GM21717 (cell line): Measurements from ENCODE around the gene ITGB2.
"Not testable (repeated sequence)": the region's sequence is repeated elsewhere in the genome, so short reads cannot be mapped to it uniquely, and the experiment has no call there.

Experiments
- ATAC-seq: cut with Tn5 transposase; IDR thresholded peaks from one replicate; pipeline ENCODE4 v1.9.1; 2021; ENCODE audit warnings: mild to moderate bottlenecking, moderate library complexity; ENCODE audit not compliant: unreplicated experiment

ITGB2 gene

DNA sequence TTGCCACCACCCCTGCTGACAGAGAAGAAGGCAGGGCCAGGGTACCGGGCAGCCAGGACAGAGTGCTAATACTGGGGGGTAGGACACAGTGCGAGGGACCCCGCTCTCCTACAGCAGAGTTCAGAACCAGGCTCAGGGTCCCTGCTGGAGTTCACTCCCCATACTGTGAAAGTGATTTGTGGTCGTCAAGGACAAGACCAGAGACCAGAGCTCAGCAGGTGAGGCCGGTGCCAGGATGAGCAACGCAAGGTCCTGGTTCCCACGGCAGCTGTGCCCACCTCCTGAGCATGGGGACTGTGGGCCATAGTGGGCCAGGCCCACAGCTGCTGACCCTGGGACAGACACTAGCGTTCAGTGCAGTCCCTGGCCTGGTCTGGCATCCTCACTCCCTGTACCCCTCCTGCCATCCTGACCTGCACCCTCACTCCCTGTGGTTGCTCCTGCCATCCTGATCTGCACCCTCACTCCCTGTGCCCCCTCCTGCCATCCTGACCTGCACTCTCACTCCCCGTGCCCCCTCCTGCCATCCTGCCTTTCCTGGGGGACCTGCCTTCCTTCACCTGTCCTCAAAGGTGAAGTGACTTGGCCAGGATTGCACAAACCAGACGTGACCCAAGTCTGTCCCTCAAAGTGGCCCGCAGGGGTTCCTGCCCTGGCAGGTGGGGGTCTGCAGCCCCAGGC is 33.4 kb downstream of the ITGB2 start:
- ATAC-seq, result no peak

DNA sequence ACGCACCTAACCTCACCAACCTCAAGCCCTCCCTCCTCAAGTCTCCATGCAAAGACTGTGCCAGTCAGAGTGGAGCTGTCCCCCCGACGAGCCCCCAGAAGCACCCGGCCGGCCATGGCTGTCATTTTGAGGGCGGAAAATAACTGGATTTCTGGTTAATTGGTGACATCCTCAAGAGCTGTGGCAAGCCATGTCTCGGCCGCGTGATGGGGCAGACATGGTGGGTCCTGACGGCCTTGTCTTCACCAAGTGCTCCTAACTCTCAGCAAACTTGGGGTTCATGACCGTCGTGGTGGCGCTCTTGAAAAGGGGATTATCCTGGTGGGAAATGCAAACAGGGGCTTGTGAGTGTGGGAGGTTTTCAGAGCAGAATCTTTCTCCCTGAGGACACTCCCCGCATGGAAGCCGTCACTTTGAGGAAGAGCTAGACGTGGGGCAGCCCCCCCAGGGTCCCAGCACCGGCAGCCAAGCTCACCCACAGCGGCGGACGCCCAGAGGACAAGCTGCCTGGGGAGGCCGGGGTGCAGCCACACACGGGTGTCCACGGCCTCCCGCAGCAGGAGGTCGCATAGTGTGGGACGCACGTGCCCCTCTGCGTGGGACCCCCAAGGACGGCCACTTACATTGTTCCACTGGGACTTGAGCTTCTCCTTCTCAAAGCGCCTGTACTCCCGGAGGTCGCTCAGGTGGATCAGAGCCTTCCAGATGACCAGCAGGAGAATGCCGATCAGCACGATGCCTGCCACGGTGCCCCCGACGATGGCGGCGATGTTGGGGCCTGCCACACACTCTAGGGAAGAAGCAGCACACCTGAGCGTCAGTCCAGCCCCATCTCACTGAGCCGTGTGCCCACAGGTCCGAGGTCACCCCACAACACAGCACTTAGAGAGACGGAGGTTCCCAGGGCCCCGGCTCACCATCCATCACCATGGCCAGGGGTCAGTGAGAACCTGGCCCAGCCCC is 34.3 kb downstream of the ITGB2 start:
- no peak for ATAC-seq

DNA sequence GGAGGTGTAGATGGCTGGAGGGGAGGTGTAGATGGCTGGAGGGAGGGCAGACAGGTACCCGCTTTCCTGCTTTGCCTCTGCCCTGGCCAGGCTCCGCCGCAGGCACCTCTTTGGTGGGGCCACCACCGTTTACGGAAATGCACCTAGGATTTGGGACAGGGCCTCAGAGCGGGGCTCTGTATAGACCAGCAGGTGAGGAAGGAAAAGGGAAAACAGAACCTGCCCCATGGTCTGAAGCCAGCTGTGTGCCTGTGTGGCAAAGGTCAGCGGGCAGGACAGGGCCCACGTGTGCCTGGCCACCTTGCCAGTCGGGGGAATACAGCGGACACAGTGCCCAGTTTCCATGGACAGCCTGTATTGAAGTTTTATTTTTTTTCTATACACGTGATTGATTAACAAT is 35.1 kb downstream of the ITGB2 start:
- no peak for ATAC-seq

DNA sequence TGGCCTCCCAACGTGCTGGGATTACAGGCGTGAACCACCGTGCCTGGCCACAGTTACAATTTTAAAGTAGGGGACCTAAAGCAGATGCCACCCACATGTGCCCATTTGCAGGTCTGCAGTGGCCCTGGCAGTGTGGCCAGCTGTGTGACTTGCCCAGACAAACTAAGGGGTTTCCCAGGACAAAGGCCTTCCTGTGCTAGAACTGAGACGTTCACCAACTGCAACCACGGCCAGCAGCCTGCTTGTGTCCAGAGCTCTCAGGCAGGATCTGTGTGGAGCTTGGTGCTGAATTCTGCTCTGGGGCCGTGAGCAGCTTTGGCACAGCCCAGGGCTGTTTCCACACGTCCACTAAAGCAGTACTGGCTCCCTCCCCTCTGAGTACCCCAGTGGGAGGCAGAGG is 36.6 kb downstream of the ITGB2 start:
- ATAC-seq, result no peak

DNA sequence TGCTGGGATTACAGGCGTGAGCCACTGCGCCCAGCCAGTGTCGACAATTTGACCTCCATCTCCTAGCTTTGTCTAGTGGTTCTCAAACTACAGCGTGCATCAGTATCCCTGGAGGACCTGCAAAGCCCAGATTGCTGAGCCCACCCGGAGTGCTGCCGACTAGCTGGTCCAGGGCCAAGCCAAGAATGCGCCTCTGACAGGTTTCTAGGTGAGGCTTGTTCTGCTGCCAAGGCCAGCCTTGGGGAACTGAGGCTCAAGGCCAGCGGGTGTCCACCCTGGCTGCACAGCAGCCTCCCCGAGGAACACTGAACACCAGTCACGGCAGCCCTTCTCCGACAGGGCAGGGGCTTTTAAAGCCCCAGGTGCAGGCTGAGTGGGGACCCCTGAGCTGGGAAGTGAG is 37.4 kb downstream of the ITGB2 start:
- ATAC-seq, result no peak

DNA sequence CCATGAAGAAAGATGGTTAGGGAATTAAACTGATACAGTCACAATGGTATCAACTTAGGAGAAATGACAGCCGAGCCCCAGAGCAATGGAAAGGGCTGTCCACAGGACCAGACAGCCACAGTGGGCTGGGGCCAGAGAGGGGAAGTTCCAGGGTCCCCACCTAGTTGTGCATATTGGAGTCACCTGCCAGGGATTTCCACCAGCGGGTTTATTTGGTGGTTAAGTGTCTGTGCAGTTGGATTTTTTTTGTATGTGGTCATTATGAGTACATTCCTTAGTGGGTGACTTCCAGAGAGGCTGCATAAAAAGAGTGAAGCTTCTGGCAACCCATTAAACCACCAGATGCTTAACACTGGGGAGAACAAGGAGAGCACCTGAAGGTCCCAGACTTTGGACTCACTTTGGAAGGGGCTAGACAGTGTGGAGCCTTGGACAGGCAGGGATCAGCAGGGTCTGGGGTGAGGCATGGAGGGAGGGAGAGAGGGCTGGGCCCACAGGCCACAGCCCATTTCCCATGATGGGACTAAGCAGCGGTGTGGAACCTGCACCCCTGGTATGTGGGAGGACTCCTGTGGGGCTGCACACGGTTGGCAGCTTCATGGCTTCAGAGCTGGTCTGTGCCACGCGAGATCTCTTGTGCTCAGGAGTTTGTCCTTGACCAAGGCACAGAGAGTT is 39.4 kb downstream of the ITGB2 start:
- ATAC-seq, result no peak

DNA sequence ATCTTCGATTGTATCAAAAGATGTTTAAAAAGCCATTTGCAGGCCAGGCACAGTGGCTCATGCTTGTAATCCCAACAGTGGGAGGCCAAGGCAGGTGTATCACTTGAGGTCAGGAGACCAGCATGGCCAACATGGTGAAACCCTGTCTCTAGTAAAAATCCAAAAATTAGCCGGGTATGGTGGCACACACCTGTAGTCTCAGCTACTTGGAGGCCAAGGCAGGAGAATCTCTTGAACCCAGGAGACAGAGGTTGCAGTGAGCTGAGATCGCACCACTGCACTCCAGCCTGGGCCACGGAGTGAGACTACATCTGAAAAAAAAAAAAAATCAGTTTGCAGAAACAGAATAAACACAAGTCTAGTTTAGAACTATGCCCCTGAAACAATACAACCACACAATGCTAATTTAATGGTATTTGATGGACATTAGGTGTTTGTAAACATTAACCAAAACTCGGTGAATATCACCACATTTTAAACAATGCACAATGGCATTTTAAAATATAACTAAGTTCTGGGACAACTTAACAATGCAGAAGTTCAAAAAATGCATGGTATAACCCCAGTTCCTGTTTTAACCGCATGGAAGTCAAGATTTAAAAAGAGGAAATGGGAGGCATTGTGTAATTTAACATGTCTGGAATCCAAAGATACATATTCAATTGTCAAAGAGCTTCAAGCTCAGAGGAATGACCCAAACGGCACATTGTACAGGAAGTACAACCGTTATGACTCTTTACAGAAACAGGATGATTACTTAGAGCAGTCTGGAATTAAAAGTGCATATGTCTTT is 40.1 kb downstream of the ITGB2 start:
- no peak for ATAC-seq

DNA sequence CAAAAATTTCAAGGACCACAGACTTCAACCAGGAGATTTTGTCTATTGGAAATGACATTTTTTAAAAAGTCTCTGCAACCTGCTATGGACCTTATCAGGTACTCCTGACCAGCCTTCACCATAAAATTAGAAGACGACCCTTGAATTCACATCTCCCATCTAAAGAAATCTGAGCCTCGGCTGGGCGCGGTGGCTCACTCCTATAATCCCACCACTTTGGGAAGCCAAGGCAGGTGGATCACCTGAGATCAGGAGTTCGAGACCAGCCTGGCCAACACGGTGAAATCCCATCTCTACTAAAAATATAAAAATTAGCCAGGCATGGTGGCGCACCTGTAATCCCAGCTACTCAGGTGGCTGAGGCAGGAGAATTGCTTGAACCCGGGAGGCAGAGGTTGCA is 41.5 kb downstream of the ITGB2 start:
- ATAC-seq, result not testable (repeated sequence)

DNA sequence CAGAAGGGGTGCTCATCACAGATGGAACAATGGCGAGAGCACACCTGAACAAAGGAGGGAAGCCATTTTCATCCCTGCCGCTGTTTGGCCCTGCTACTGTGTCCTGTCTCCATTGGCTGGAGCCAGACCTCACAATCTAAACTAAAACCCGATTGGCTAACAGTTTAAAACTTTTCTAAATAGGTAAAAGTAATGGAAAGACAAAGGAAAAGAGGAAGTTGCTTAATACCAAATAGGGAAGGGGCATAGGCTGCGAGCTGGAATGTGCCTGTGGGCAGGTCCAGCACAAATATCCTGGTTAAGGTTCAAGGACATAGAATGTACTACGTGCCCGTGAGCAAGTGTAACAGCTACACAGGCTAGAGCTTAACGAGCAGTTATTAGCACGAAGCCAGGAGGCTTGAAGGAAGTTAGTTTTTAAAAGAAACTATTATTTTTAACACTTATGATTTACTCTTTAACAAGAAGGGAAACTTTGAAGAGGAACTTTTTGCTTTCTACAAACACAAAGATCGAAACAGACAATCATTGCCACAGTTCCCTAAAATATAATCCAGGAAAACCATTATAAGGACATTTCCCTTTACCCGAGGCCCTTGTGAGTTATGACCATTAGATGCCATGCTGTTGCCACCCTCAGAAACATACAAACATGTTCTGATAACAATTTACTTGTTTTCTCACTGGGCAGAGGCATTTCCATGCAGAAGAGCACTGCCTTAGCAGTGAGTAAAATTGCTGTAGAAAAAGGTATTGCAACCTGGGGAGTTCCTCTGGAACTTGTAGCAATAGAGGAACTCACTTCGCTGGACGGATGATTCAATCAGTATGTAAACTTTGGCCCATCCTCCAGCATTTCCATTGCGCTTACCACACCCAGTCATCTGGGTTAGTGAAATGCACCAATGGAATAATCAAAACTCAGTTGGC is 42.4 kb downstream of the ITGB2 start:
- ATAC-seq, result no peak

DNA sequence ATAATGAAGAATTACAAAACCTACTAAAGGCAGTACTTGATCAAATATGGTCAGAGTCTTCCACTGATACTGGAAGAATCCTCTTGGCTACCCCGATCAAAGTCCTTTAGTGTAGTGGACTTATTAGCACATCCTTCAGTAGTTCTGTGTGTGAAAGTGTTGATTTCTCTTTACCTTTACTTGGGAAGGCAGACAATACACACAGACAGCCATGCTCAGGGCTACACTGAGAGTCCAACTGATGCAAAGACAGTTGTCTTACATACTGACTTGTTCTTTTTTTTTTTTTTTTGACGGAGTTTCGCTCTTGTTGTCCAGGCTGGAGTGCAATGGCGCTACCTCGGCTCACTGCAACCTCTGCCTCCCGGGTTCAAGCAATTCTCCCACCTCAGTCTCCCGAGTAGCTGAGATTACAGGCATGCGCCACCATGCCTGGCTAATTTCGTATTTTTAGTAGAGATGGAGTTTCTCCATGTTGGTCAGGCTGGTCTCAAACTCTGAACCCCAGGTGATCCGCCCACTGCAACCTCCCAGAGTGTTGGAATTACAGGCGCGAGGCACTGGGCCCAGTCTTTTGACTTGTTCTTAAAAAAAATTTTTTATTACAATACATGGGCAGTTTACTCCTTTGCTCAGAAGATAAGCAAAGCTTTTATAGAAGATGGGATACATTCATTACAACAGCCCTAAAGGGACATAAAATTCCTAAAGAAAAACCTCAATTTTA is 43.7 kb downstream of the ITGB2 start:
- ATAC-seq, result no peak

DNA sequence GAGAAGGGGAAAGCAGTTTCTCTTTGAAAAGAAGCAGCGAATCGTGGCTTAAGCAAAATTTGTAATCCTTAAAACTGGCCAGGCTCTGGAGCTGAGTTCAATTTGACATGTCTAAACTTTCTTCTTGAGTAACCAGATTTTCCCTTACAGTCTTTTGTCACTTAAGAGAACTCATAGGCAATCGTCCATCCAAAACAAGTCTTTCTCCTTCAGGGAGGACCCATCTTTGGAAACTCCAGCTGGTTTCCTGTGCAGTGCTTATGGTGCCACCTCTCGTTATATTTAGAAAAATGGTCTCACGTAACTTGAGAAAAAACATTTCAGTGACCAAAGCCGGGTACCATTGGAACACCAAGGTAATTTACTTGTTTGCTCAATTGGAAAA is 45.4 kb downstream of the ITGB2 start:
- no peak for ATAC-seq

DNA sequence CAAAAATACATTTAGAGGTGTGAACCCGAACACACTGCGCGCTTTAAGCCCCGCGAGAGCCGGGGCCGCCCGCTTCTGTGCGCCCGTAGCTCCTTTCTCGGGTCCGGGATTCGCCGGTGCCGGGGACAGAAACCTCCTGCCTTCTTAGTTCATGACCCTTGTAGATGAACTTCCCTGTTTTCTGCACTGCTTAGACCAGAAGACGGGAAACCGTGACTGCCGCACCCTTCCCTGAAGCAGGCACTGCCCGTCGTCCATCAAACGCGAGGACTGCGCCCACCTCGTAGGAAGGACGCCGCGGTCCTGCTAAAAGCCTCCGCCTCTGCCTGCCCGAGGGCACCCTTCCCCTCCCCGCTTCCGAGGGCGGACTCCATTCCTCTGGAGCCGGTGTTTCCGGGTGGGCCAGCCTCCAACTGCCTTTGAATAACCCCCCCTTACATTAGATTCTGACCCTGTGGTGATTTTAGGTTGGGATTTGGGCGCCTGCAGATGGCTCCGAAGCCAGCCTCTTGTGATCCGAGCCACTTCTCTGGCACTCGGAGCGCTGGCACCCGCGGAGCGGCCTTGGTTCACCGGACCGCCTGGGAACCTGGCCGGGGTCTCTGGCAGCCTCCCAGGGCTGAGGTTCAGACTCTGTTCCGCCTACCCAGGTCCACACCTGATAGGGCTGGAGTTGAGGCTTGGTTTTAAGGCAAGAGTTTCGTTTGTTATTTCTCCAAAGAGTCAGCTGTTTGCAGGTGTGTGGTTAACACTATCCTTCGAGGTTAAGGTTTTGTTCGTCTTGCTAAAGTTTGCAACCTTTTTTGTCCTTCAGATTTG is 46.0 kb downstream of the ITGB2 start:
- ATAC-seq, result no peak

DNA sequence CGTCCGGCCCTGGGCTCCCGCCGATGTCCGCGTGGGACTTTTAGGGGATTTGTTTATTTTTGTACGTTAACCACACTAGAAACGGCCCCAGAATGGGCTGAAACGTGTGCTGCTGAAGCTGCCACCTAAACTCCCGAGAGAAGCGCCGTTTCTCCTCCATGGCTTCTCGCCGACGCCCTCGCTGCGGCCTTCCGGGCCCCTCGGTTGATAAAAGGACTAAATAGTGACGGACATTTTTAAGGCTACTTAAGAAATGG is 46.5 kb downstream of the ITGB2 start:
- peak; percentile 1 for ATAC-seq

DNA sequence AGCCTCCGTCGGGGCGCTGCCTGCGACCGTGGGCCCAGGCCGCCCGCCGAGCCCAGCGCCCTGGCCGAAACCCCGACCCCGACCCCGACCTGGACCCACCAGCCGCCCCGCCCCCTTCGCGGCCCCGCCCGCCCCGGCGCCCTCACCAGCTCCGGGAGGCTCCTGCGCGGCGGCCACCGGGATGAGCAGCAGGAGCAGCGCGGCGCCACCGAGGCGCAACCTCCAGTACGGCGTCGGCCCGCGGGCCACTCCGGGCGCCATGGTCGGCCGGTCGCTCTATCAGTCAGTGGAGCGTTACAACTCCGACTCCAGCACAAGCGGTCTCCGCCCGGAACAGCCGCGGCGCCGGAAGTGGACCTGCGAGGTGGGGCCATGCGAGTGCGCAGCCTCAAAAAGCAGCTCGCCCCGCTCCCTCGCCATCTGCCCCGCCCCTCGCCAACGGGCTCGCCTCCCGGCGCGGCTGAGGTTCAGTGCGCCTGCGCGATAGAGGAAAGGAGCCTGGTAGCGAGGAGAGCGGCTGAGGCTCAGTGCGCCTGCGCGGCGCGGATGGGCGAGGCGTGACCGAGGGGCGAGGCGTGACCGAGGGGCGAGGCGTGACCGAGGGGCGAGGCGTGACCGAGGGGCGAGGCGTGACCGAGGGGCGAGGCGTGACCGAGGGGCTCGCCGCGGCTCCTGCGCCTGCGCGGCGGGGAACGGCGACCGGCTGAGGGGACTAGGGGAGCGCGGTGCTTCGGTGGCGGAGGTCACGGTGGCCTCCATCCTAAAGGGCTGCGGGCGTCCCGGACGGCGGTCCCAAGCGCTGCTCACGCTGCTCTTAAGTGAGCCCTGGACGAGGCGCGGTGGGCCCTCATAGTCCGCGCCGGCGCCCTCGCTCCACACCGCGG is 47.1 kb downstream of the ITGB2 start, which contains the start of gene PTTG1IP:
TSS of gene PTTG1IP (minus strand) at position 335 of the 884 bp plus-strand sequence. CDS start at position 261, 74 bp downstream.
- ATAC-seq, result peak; percentile 59

DNA sequence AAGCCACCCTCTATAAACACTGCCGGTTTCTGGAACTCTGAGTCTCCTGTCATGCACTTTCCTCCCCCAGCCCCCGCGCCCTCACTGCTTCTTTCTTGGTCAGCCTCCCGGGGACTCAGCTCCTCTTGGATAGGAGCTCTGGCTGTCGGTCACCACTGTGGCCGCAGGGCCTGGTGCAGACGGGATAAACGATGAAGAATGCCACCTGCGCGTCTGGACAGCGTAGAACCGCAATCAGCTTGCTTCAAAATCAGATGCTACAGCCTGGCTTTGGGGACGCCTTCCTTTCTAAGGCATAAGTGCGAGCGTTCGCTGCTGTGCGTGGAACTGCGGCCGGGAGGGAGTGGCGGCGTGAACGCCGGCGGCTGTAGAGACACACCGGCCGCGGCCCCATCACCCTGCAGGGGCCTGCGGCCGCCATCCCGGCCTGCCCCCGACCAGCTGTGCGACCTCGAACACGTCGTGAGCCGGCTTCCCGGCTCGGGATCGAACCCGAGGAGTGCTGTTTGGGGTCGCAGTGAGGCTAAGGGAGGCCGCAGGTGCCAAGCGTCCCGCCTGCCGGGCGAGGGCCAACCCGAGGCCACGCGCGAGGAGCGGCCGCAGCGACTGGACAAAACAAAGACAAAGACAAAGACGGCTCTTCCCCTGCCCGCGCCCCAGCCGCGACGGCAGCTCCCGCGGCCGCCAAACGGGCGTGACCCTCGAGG is 47.9 kb downstream of the ITGB2 start:
- ATAC-seq, result peak; percentile 10

DNA sequence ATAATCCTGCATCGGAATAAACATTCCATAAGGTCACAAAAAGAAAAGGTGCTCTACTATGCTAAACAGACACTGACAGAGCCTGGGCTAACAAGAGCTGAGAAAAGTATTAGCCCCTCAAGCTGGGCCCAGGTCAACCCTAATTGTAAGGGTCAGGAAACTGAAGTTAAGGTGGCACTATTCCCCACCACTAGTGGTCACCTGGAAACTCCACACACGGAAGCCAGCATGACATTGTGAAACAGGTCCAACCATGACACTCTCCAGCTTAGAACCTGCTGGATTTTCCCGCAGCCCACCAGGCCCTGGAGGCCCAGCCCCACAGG is 48.4 kb downstream of the ITGB2 start:
- no peak for ATAC-seq
